Heart right ventricle (tissue), 16 donors: ENCODE results near the gene POLR2H. TPM values are rescaled to one million over a fixed set of nuclear protein-coding genes. Genes with fewer than 3 reads are reported as not detected.

ENCODE experiments used
- ATAC-seq, 8 donors: fragments of 200-7000 bp; cut with Tn5 transposase; one replicate each; pipeline ENCODE4 v1.9.1; 2020; ENCODE audit warnings: mild to moderate bottlenecking in 8 of 8, moderate library complexity in 8 of 8, moderate number of reproducible peaks in 1 of 8
- DNase-seq, 2 donors: peaks; one replicate each; pipeline ENCODE4 v3.0.0-alpha.2; 2020
- H3K27ac ChIP-seq, 10 donors: fragments of 200-600 bp; sonication (generic) in 2 of 10; one replicate each; pipeline versions ENCODE4 v1.5.0 to v1.8.0; 2020 to 2022; ENCODE audit warnings: mild to moderate bottlenecking in 3 of 10
- H3K27me3 ChIP-seq, 7 donors: fragments of 200-600 bp; one replicate each; pipeline ENCODE4 v1.8.0; 2021 to 2022; ENCODE audit warnings: mild to moderate bottlenecking in 2 of 7
- H3K36me3 ChIP-seq, 9 donors: fragments of 200-600 bp; sonication (generic) in 1 of 9; one replicate each; pipeline versions ENCODE4 v1.5.0 to v1.8.0; 2020 to 2022; ENCODE audit warnings: mild to moderate bottlenecking in 2 of 9
- H3K4me1 ChIP-seq, 9 donors: fragments of 200-600 bp; sonication (generic) in 1 of 9; one replicate each; pipeline versions ENCODE4 v1.5.0 to v1.8.0; 2020 to 2022; ENCODE audit warnings: mild to moderate bottlenecking in 4 of 9
- H3K4me3 ChIP-seq, 10 donors: fragments of 200-600 bp; sonication (generic) in 2 of 10; one replicate each; pipeline versions ENCODE4 v1.5.0 to v1.8.0; 2020 to 2022; ENCODE audit warnings: mild to moderate bottlenecking in 7 of 10, moderate library complexity in 2 of 10
- H3K9me3 ChIP-seq, 11 donors: fragments of 200-600 bp in 10 of 11; sonication (generic) in 2 of 11; one replicate each; pipeline versions ENCODE4 v1.5.0 to v1.8.0; 2013 to 2022; ENCODE audit warnings: mild to moderate bottlenecking in 2 of 11, control low read depth in 1 of 11, moderate library complexity in 1 of 11
- WGBS, 2 donors: extraction: QIAGEN DNeasy Blood & Tissue Kit; methylation state at CpG; one replicate each; pipeline ENCODE4 v1.1.7; 2013; ENCODE audit warnings: inconsistent platforms in 1 of 2; 5-methylcytosine and 5-hydroxymethylcytosine counted together
- intact Hi-C, 10 donors: fragments of 100-400 bp; cut with DNase I; formaldehyde crosslinking; loops; one replicate each; pipeline versions ENCODE4 v1.11.1 to v1.14.2; 2022
- polyA plus RNA-seq, 2 donors: library from polyadenylated mRNA; stranded (reverse); fragments of 200-250 nt; gene quantifications; one replicate each; pipeline ENCODE4 v1.2.3, GENCODE V29; 2013
- total RNA-seq, 10 donors: library from RNA; stranded (reverse); fragmentation: NEBNext Ultra II Directional in 3 of 10; extraction: Animal tissue kit (Norgen Biotek cat#: 25700) in 3 of 10; gene quantifications; one replicate each; pipeline versions ENCODE4 v1.2.1 to v1.2.4, GENCODE V29; 2021 to 2023
- TF ChIP-seq, protein P1 (sequence below), 9 donors: fragments of 200-600 bp; sonication (generic) in 2 of 9; IDR thresholded peaks; one replicate each; pipeline versions ENCODE4 v1.5.0 to v1.8.0; 2021 to 2022; ENCODE audit warnings: antibody characterized with exemption in 9 of 9, mild to moderate bottlenecking in 5 of 9, moderate library complexity in 1 of 9
- donor health status: Arrhythmogenic right ventricular cardiomyopathy.
- donor health status: ischemic (EF 13 %, LVEDD 7.1; RV severe dilation, severe dysfunction).
- donor health status: healthy with polysubstance abuse.
- donor health status: DM: no; HTN: yes; CAD: no.
- donor health status: DM: no; HTN: no; CAD: no.
- donor health status: ischemic (EF 25% LVEDD 6.9; RV normal size, moderate dysfunction).
- donor health status: ischemic (EF 25% LVEDD 5.7; RV mildly dilated, moderate dysfunction).
- donor health status: healthy.
- donor health status: DM: yes; HTN: yes; CAD: no.
- donor health status: Ischemic cardiomyopathy.
- donor health status: ischemic (EF 35%, LVEDD 5.7; RV mildly dilated, moderate dysfunction).
- donor health status: nonischemic (EF 11% LVEDD 7.7; RV severe dilation, severe dysfunction).
- donor health status: DM: yes; HTN: yes; CAD: no.
- donor health status: PGD.
- donor health status: ischemic (EF 29% LVEDD 5.4; RV normal size, mild dysfunction).
- donor health status: nonischemic (EF 23%, LVEDD 6.1; RV moderate dilation, normal function).

Gene POLR2H
- total and polyA plus RNA-seq, 12 donors = 17.4 to 63.7 (median 24.5) TPM

DNA sequence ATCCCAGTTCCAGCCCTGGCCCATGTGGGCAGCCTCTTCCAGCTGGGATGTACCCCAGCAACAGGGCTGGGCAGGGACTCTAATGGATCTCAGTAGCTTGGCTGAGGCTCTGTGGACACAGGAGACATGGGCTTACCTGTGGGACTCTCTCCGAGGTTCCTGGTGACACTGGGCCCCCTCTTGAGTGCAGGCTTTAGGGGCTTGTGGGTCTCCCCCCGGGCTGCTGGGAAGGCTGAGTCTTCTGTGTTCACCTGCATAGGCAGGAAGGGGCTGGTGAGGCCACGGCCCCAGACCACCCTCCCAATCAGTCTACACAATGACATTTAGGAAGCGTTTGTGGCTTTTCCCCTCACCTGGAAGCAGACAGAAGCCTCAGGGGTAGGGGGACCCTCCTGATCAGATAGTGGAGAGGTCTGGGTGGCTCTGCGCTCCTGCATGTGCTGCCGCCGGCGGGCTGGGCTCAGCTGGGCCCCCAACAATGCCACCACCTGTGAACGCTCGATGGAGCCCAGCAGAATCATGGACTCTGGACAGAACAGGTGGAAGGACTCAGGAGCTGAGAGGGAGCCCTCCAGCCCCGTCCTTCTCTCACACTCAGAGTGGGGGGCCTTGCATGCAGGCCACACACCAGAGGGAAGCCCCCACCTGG is 8.5 kb upstream of the POLR2H start:
- no peak for ATAC-seq
- intact Hi-C loops = loop anchor here in 1 of 10 donors (10.0 kb wide), 1 partner anchor 48 kb away; no protein-coding TSS in a partner anchor
- Histone ChIP-seq H3K27me3 (no peaks in the 10 kb centered on the region), H3K4me1 (peaks cover 0 to 5% (median 0%) of the 10 kb centered on the region in 9 donors), H3K27ac (no peak overlapping the region), H3K4me3 (no peak overlapping the region), H3K36me3 (peaks cover 0 to 33% (median 0%) of the 10 kb centered on the region in 9 donors), H3K9me3 (no peaks in the 10 kb centered on the region)
- DNase-seq = no peak
- 91% methylated on average over 11 of the region's 11 CpGs for WGBS, 2 donors
- TF ChIP-seq, protein P1, sequence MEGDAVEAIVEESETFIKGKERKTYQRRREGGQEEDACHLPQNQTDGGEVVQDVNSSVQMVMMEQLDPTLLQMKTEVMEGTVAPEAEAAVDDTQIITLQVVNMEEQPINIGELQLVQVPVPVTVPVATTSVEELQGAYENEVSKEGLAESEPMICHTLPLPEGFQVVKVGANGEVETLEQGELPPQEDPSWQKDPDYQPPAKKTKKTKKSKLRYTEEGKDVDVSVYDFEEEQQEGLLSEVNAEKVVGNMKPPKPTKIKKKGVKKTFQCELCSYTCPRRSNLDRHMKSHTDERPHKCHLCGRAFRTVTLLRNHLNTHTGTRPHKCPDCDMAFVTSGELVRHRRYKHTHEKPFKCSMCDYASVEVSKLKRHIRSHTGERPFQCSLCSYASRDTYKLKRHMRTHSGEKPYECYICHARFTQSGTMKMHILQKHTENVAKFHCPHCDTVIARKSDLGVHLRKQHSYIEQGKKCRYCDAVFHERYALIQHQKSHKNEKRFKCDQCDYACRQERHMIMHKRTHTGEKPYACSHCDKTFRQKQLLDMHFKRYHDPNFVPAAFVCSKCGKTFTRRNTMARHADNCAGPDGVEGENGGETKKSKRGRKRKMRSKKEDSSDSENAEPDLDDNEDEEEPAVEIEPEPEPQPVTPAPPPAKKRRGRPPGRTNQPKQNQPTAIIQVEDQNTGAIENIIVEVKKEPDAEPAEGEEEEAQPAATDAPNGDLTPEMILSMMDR (IDR thresholded peaks at IDR 0.05) = no peak

DNA sequence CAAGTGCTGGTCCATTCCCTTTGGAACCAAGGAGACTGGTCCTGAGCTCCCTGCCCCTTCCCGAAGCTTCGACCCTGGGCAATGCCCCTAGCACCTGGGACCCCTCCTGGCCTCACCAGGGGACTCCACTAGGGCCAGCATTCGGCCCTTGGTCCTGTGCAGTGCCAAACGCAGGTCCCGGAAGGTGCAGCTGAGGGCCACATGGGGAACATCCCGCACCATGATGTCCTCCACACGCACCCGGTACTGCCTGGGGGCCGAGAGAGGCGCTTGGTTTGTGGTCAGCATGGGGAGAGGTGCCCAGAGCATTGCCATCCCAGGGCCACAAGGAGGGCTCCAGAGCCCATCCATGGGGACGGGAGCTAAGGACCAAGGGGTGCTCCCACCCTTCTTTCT is 8.0 kb upstream of the POLR2H start:
- Histone ChIP-seq H3K27ac (no peak overlapping the region), H3K36me3 (peaks cover 0 to 38% (median 0%) of the 10 kb centered on the region in 9 donors), H3K27me3 (no peaks in the 10 kb centered on the region), H3K4me3 (no peak overlapping the region), H3K9me3 (no peaks in the 10 kb centered on the region), H3K4me1 (peaks cover 0 to 5% (median 0%) of the 10 kb centered on the region in 9 donors)
- no peak for ATAC-seq
- TF ChIP-seq, protein P1 (IDR thresholded peaks at IDR 0.05) = no peak
- WGBS, 2 donors = 94 to 96% methylated on average over 11 of the region's 11 CpGs
- intact Hi-C loops = loop anchor here in 1 of 10 donors (10.0 kb wide), 1 partner anchor 49 kb away; no protein-coding TSS in a partner anchor
- DNase-seq = no peak

DNA sequence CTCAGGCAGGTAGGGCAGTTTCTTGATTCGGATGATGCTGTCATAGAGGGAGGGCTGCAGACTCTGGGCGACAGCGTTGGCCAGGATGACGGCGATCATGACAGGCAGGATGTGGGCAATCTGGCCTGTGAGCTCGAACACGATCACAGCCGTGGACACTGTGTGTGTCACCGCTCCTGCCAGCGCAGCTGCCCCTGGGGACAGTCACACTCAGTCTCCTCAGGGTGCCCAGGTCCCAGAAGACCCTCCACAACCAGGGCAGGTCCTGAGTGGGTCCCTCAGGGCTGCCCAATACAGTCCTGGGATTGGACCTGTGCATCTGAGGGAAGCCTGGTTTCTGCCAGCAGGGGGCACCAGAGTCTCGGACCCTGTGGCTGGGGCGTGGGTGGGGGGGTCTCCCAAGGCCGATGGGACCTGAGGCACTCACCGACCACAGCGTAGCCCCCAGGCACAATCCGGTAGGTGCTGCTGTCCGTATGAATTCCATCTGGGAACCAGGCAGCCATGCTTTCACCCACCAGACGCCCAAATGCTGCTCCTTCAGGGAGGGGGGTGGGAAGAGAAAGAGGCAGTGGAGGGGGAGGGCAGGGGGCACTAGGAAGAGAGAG is 7.3 kb upstream of the POLR2H start:
- peaks cover 0 to 39% (median 0%) of the 10 kb centered on the region in 9 donors for H3K36me3 ChIP-seq

DNA sequence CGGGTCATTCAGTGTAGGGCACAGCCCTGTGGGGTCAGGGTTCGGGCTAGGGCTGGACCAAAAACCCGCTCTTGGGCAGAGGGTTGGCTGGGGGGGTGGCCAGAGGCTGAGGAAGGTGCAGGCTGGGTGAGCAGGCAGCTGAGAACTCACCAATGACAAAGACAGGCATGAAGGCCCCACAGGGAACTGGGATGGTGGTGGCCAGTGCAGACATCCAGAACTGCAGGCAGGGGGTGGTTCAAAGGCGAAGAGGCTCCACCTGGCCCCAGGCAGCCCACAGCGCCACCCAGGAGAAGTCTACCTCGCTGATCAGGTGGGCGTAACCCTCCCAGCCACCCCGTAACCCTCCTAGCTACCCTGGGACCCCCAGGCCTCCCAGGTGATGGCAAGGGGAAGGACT is 6.8 kb upstream of the POLR2H start:
- Histone ChIP-seq H3K27me3 (no peaks in the 10 kb centered on the region), H3K27ac (no peak overlapping the region), H3K9me3 (no peaks in the 10 kb centered on the region), H3K4me3 (no peak overlapping the region), H3K36me3 (peaks cover 0 to 39% (median 0%) of the 10 kb centered on the region in 9 donors), H3K4me1 (peaks cover 0 to 5% (median 0%) of the 10 kb centered on the region in 9 donors)
- DNase-seq (no peak), ATAC-seq (peak in 1 of 8 donors; percentile 11)
- TF ChIP-seq, protein P1 (IDR thresholded peaks at IDR 0.05) = no peak
- intact Hi-C loops = loop anchor here in 1 of 10 donors (10.0 kb wide), 1 partner anchor 50 kb away; no protein-coding TSS in a partner anchor
- 83 to 87% methylated on average over 8 of the region's 8 CpGs for WGBS, 2 donors

More for the DNA sequence above, 7.3 kb upstream of the POLR2H start:
- Histone ChIP-seq H3K27me3 (no peaks in the 10 kb centered on the region), H3K27ac (no peak overlapping the region), H3K4me3 (no peak overlapping the region), H3K9me3 (no peaks in the 10 kb centered on the region), H3K4me1 (peaks cover 0 to 5% (median 0%) of the 10 kb centered on the region in 9 donors)
- TF ChIP-seq, protein P1 (IDR thresholded peaks at IDR 0.05) = peak; percentile 65 to 73 (median 68)
- intact Hi-C loops = loop anchor here in 1 of 10 donors (10.0 kb wide), 1 partner anchor 49 kb away; no protein-coding TSS in a partner anchor
- ATAC-seq = peak; percentile 29 to 63 (median 50)
- DNase-seq = peak in 1 of 2 donors; percentile 61
- 55 to 57% methylated on average over 18 of the region's 18 CpGs for WGBS, 2 donors
